Transverse colon (tissue), 4 donors: Measurements from ENCODE around the gene JADE3. TPM values are rescaled to one million over a fixed set of nuclear protein-coding genes. Genes with fewer than 3 reads are reported as not detected.

Source experiments
- DNase-seq: peaks from one replicate; pipeline ENCODE4 v3.0.0-alpha.2; 2019
- H3K27ac ChIP-seq, 4 donors: fragments of 200-600 bp; sonication (generic); 2 replicates each; pipeline ENCODE4 v1.5.1; 2016 to 2018; ENCODE audit warnings: inconsistent platforms in 4 of 4
- H3K27me3 ChIP-seq: fragments of 200-600 bp; sonication (generic); 2 replicates; pipeline ENCODE4 v1.5.1; 2017; ENCODE audit warnings: inconsistent platforms
- H3K36me3 ChIP-seq, 4 donors: fragments of 200-600 bp; sonication (generic); 2 replicates each; pipeline ENCODE4 v1.5.1; 2017 to 2019; ENCODE audit warnings: inconsistent platforms in 4 of 4
- H3K4me1 ChIP-seq, 4 donors: fragments of 200-600 bp; sonication (generic); 2 replicates each; pipeline ENCODE4 v1.5.1; 2017 to 2020; ENCODE audit warnings: inconsistent platforms in 4 of 4
- H3K4me3 ChIP-seq, 4 donors: fragments of 200-600 bp; sonication (generic); 1 replicate in 1 of 4; 2 replicates in 3 of 4; pipeline versions ENCODE4 v1.5.1 to v1.6.1; 2017 to 2019; ENCODE audit warnings: inconsistent platforms in 4 of 4
- H3K9me3 ChIP-seq, 2 donors: fragments of 200-600 bp; sonication (generic); 2 replicates each; pipeline ENCODE4 v1.5.1; 2017 to 2019; ENCODE audit warnings: inconsistent platforms in 2 of 2
- EP300 ChIP-seq: sonication (generic); formaldehyde crosslinking; IDR thresholded peaks from one replicate; pipeline ENCODE4 v1.6.1; 2017; ENCODE audit warnings: antibody characterized with exemption, low read depth
- POLR2A ChIP-seq: fragments of 450-650 bp; IDR thresholded peaks from one replicate; pipeline ENCODE4 v1.6.1; 2016; ENCODE audit warnings: antibody characterized with exemption, mild to moderate bottlenecking, moderate library complexity
- POLR2AphosphoS5 ChIP-seq, 3 donors: sonication (generic); formaldehyde crosslinking; IDR thresholded peaks; one replicate each; pipeline ENCODE4 v1.6.1; 2016; ENCODE audit warnings: antibody characterized with exemption in 3 of 3
- WGBS, 2 donors: methylation state at CpG; one replicate each; pipeline ENCODE4 v1.1.5; 2018; ENCODE audit warnings: low coverage in 1 of 2; 5-methylcytosine and 5-hydroxymethylcytosine counted together
- in situ Hi-C, 4 donors: fragments of 200-750 bp; cut with MboI; loops; one replicate each; pipeline versions ENCODE4 v1.15.0 to v1.15.1; 2017; ENCODE audit warnings: low sequenced_read_pairs in 3 of 4, low pct_ligation_motif_present in 1 of 4, low pct_unique_long_range_greater_than_20kb in 1 of 4
- intact Hi-C: fragments of 100-400 bp; cut with DNase I; formaldehyde crosslinking; loops from one replicate; pipeline ENCODE4 v1.15.1; 2023; ENCODE audit warnings: low total_unique reads
- total RNA-seq, 4 donors: library from RNA; depleted of rRNA; stranded (reverse); fragments of >200 nt; gene quantifications; one replicate each; pipeline ENCODE4 v1.1.0, GENCODE V29; 2016
- TF ChIP-seq, protein P1 (sequence below), 5 experiments: fragments of 200-600 bp in 3 of 5; fragments of 450-650 bp in 2 of 5; sonication (generic) in 3 of 5; IDR thresholded peaks; 1 replicate in 2 of 5; 2 replicates in 3 of 5; pipeline ENCODE4 v1.5.1; 2016 to 2017; ENCODE audit warnings: antibody characterized with exemption in 5 of 5, inconsistent platforms in 3 of 5, mild to moderate bottlenecking in 2 of 5, moderate library complexity in 1 of 5

Gene JADE3
- total RNA-seq, 4 donors from 2014 or later, result 0.60 to 5.6 (median 3.1) TPM

DNA sequence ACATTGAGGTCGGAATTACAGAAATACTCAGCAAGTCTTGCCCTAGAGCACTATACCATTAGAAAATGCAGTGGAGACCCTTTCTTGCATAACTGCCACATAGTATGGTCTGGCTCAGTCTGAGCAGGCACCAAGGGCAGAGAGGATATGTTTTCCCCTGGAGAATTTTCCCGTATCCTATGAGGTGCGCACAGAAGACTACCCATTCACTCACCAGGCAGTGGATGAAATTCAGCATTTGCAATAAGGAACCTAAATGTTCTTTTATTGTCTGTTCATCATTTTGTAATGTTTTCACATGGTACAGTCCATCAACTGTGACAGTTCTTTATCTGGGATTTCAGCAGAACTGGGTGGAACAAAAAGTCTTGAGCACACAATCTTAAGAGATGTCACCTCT, 15.5 kb downstream of the JADE3 start:
- no peaks in the 10 kb centered on the region for H3K36me3 ChIP-seq
- no peak for TF ChIP-seq POLR2AphosphoS5 (IDR thresholded peaks at IDR 0.05)
- TF ChIP-seq EP300, result no peak
- no peak for TF ChIP-seq POLR2A
- no peaks in the 10 kb centered on the region for H3K27me3 ChIP-seq
- intact Hi-C loops (no loop called here), in situ Hi-C loops (no loop called here)
- 88 to 100% methylated on average over 2 to 3 of the region's 3 CpGs for WGBS, 2 donors
- no peaks in the 10 kb centered on the region for H3K9me3 ChIP-seq
- no peak overlapping the region for H3K4me3 ChIP-seq
- no peak for DNase-seq
- no peak overlapping the region for H3K27ac ChIP-seq
- H3K4me1 ChIP-seq, result no peaks in the 10 kb centered on the region

DNA sequence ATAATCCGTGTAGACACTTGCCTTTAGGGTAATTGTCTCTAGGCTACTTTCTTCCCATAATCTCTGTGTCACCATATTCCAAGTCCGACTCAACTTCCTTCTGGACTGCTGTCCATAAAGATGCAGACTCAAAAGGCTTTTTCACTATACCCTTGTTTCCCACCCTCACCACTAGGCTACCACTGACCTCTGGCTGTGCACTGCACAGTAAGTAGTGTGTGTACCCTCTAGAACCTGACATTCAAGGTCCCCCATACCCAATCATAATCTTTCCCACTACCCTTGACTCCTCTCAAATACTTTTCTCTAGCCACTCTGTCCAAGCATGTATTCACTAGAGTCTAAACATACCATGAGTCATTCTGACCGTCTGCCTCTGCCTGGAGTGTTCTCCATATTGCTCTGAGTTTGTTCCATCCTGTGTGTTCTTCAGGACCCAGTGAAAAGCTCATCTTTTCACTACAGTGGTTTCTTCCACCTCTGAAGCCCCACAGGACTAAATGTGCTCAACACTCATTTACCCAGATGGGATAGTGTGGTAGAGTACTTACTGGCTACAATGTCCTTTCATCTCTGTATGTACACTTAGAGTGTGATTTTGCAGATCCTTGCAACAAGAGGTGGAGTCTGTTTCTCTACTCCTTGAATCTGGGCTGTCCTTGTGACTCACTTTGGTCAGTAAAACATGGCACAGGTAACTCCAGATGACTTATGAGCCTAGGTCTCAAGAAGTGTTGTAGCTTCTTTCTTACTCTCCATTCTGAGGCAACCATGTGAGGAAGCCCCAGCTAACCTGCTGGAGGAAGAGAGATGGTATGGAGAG, 17.4 kb downstream of the JADE3 start:
- Histone ChIP-seq H3K4me3 (no peak overlapping the region), H3K27ac (no peak overlapping the region), H3K36me3 (no peaks in the 10 kb centered on the region), H3K27me3 (no peaks in the 10 kb centered on the region), H3K9me3 (no peaks in the 10 kb centered on the region), H3K4me1 (no peaks in the 10 kb centered on the region)
- WGBS, 2 donors, result 56% methylated on average over 3 of the region's 3 CpGs; no CpG with 5 or more reads in 1 of the 2 donors
- intact Hi-C loops, result no loop called here
- DNase-seq, result no peak
- in situ Hi-C loops, result no loop called here
- TF ChIP-seq POLR2AphosphoS5 (IDR thresholded peaks at IDR 0.05) (no peak), EP300 (no peak), POLR2A (no peak)
- TF ChIP-seq, protein P1, sequence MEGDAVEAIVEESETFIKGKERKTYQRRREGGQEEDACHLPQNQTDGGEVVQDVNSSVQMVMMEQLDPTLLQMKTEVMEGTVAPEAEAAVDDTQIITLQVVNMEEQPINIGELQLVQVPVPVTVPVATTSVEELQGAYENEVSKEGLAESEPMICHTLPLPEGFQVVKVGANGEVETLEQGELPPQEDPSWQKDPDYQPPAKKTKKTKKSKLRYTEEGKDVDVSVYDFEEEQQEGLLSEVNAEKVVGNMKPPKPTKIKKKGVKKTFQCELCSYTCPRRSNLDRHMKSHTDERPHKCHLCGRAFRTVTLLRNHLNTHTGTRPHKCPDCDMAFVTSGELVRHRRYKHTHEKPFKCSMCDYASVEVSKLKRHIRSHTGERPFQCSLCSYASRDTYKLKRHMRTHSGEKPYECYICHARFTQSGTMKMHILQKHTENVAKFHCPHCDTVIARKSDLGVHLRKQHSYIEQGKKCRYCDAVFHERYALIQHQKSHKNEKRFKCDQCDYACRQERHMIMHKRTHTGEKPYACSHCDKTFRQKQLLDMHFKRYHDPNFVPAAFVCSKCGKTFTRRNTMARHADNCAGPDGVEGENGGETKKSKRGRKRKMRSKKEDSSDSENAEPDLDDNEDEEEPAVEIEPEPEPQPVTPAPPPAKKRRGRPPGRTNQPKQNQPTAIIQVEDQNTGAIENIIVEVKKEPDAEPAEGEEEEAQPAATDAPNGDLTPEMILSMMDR (IDR thresholded peaks at IDR 0.05), result no peak

- 85% methylated on average over 4 of the region's 4 CpGs; no CpG with 5 or more reads in 1 of the 2 donors for WGBS, 2 donors
- no peaks in the 10 kb centered on the region for H3K4me1 ChIP-seq
- no peaks in the 10 kb centered on the region for H3K36me3 ChIP-seq
- intact Hi-C loops, result no loop called here
- no peak for TF ChIP-seq EP300
- TF ChIP-seq POLR2A, result no peak
- TF ChIP-seq, protein P1 (IDR thresholded peaks at IDR 0.05), result no peak
- no peak for TF ChIP-seq POLR2AphosphoS5 (IDR thresholded peaks at IDR 0.05)
- no peak overlapping the region for H3K27ac ChIP-seq
- H3K9me3 ChIP-seq, result no peaks in the 10 kb centered on the region
- H3K27me3 ChIP-seq, result no peaks in the 10 kb centered on the region
- no peak overlapping the region for H3K4me3 ChIP-seq
- in situ Hi-C loops, result no loop called here
- no peak for DNase-seq
These were observed 23.1 kb downstream of the JADE3 start for GRCh38 chrX:46935295-46935694.

- H3K4me3 ChIP-seq, result no peak overlapping the region
- no peaks in the 10 kb centered on the region for H3K36me3 ChIP-seq
- no peaks in the 10 kb centered on the region for H3K4me1 ChIP-seq
- intact Hi-C loops (no loop called here), in situ Hi-C loops (no loop called here)
- DNase-seq, result no peak
- H3K27ac ChIP-seq, result no peak overlapping the region
- H3K9me3 ChIP-seq, result no peaks in the 10 kb centered on the region
- H3K27me3 ChIP-seq, result no peaks in the 10 kb centered on the region
- 73% methylated on average over 7 of the region's 7 CpGs; no CpG with 5 or more reads in 1 of the 2 donors for WGBS, 2 donors
- TF ChIP-seq POLR2A, result no peak
- TF ChIP-seq, protein P1 (IDR thresholded peaks at IDR 0.05), result no peak
- no peak for TF ChIP-seq POLR2AphosphoS5 (IDR thresholded peaks at IDR 0.05)
- no peak for TF ChIP-seq EP300
These were observed 26.4 kb downstream of the JADE3 start for GRCh38 chrX:46938589-46938988.

- no peak for DNase-seq
- Histone ChIP-seq H3K27me3 (no peaks in the 10 kb centered on the region), H3K4me3 (no peak overlapping the region), H3K9me3 (no peaks in the 10 kb centered on the region), H3K4me1 (no peaks in the 10 kb centered on the region), H3K36me3 (no peaks in the 10 kb centered on the region), H3K27ac (no peak overlapping the region)
- intact Hi-C loops (no loop called here), in situ Hi-C loops (no loop called here)
- no peak for TF ChIP-seq POLR2A
- TF ChIP-seq, protein P1 (IDR thresholded peaks at IDR 0.05), result no peak
- no peak for TF ChIP-seq EP300
- TF ChIP-seq POLR2AphosphoS5 (IDR thresholded peaks at IDR 0.05), result no peak
These were observed 29.1 kb downstream of the JADE3 start for GRCh38 chrX:46941341-46941740.
